ENCODE results near the gene TMEM51.

The TMEM51 gene

DNA sequence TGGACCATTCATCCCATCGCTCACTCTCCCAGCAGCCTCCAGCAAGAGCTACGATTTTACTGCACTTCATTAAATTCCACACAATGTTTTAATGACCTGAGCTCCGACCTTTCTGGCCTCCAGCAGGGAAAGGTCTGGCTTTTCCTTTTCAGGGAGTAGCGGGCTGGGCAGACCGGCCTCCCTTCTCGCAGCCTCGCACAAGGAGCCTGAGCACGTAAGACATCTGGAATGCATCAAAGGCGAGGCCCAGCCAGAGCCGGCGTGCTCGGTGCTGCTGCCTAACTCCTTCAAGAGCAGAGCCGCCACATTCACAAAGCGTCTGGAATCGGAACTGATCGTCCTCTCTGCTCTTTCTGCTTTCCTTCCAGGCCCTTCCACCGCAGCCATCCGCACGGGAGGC lies 61.0 kb downstream of the TMEM51 start:
- TF ChIP-seq, protein P1, sequence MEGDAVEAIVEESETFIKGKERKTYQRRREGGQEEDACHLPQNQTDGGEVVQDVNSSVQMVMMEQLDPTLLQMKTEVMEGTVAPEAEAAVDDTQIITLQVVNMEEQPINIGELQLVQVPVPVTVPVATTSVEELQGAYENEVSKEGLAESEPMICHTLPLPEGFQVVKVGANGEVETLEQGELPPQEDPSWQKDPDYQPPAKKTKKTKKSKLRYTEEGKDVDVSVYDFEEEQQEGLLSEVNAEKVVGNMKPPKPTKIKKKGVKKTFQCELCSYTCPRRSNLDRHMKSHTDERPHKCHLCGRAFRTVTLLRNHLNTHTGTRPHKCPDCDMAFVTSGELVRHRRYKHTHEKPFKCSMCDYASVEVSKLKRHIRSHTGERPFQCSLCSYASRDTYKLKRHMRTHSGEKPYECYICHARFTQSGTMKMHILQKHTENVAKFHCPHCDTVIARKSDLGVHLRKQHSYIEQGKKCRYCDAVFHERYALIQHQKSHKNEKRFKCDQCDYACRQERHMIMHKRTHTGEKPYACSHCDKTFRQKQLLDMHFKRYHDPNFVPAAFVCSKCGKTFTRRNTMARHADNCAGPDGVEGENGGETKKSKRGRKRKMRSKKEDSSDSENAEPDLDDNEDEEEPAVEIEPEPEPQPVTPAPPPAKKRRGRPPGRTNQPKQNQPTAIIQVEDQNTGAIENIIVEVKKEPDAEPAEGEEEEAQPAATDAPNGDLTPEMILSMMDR (conservative IDR thresholded peaks at IDR 0.05; ENCODE audit: low read length): no peak
- H3K4me3 ChIP-seq (ENCODE audit: low read length): no peak overlapping the region
- DNase-seq (ENCODE audit: low read depth): peak; percentile 66

DNA sequence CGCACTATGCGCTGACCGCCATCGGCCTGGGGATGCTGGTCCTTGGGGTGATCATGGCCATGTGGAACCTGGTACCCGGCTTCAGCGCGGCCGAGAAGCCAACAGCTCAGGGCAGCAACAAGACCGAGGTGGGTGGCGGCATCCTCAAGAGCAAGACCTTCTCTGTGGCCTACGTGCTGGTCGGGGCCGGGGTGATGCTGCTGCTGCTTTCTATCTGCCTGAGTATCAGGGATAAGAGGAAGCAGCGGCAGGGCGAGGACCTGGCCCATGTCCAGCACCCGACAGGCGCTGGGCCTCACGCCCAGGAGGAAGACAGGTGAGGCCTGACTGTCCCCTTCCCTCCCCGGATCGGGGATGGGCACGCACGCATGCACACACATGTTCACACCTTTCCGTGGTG lies 61.6 kb downstream of the TMEM51 start:
- TF ChIP-seq, protein P1 (conservative IDR thresholded peaks at IDR 0.05; ENCODE audit: low read length): no peak

DNA sequence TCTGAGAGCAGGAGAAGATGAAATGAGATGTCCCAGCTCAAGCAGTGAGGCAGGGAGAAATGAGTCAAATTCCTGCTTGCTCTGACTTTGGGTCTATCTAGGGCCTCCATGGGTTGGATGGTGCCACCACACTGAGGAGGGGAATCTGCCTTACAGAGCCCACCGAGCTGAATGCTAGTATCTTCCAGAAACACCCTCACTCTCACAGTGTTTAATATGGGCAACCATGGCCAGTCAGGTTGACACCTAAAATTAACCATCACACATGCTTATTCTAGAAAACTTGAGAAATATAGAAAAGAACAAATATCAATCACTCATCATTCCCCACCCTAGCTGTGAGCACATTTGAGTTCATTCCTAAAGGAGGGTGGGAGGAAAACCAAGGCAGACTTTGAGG lies 64.1 kb downstream of the TMEM51 start:
- TF ChIP-seq, protein P1 (conservative IDR thresholded peaks at IDR 0.05; ENCODE audit: low read length): no peak
- DNase-seq (ENCODE audit: low read depth): no peak
- no peak overlapping the region for H3K4me3 ChIP-seq (ENCODE audit: low read length)

More for the DNA sequence above, 61.6 kb downstream of the TMEM51 start:
- no peak for DNase-seq (ENCODE audit: low read depth)
- H3K4me3 ChIP-seq (ENCODE audit: low read length): no peak overlapping the region

DNA sequence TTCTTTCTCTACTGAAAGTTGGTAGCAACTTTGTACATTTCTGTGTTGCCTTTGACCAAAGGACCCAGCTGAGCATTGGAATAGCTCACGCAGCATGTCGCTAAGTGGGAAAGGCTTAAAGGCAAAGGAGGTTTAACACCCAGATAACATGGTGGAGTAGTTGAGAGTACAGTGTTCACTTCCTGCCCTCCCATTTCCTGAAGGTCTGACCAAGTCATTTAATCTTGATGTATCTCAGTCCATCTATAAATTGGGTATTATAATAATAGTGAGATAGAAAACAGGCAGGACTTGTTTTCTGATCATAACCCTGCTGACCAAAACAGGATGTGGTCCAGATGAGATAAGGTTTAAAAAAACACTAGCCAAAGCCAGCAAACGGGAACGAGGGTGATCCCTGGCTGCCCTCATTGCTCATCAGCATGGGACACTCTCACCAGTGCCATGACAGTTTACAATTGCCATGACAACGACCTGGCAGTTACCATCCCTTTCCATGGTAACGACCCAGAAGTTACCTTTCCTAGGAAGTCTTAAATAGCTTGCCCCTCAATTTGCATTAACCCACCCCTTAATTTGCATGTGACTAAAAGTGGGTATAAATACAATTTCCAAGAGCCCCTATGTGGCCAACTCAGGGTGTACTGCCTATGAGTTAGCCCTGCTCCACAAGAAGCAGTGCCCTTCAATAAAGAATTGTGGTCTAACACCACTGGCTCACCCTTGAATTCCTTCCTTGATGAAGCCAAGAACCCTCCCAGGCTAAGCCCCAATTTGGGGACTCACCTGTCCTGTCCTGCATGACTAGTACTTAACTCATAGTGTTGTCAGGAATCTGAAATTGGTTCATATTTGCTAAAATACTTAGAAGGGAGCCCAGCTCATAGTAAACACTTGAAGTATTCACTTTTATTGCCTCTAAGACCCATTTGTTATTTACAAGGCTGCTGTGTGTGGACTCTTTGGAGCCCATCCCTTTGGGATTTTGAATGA lies 65.0 kb downstream of the TMEM51 start:
- DNase-seq (ENCODE audit: low read depth): no peak
- TF ChIP-seq, protein P1 (conservative IDR thresholded peaks at IDR 0.05; ENCODE audit: low read length): no peak
- H3K4me3 ChIP-seq (ENCODE audit: low read length): no peak overlapping the region

DNA sequence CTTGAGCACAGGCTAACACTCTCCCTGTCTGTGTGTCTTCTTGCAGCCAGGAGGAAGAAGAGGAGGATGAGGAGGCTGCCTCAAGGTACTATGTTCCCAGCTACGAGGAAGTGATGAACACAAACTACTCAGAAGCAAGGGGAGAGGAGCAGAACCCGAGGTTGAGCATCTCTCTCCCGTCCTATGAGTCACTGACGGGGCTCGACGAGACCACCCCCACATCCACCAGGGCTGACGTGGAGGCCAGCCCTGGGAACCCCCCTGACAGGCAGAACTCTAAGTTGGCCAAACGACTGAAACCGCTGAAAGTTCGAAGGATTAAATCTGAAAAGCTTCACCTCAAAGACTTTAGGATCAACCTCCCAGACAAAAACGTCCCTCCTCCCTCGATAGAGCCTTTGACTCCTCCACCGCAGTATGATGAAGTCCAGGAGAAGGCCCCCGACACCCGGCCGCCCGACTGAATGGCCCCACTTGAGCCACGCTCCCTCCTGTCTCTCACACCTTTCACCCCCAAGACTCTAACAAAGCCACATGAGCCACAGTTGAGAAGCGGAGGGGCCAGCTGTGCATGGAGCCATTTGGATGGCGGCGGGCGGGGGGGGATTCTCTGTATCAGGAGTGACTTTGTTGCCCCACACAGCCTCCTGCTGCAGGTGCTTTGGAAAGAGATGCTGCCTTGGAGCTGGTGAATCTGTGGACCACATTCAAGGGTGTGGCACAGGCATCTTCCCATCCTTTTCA lies 65.9 kb downstream of the TMEM51 start:
- DNase-seq (ENCODE audit: low read depth): no peak
- TF ChIP-seq, protein P1 (conservative IDR thresholded peaks at IDR 0.05; ENCODE audit: low read length): no peak
- no peak overlapping the region for H3K4me3 ChIP-seq (ENCODE audit: low read length)

DNA sequence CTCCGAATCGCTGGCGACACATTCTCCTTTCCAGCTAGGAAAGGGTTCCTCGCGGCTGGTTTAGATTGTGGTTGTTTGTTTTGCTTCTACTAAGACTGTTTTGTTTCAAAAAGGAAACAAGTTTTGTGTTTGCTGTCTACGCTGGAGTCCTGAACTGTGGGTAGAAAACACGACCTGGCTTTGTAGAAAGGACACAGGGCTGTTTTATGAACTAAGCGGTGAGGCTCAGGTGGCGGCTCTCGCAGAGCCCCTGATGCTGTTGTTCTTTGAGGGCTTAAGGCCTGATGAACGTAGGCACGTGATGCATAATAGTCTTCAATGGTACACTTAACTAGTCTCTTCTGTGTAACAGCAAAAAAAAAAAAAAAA lies 66.5 kb downstream of the TMEM51 start:
- DNase-seq (ENCODE audit: low read depth): no peak
- H3K4me3 ChIP-seq (ENCODE audit: low read length): no peak overlapping the region
- TF ChIP-seq, protein P1 (conservative IDR thresholded peaks at IDR 0.05; ENCODE audit: low read length): no peak
